ENCODE data around the gene POLRMT. TPM values are rescaled to one million over a fixed set of nuclear protein-coding genes. Genes with fewer than 3 reads are reported as not detected.
A peak's percentile ranks its signal among the peaks of the same experiment; 100 is the strongest.

Gene POLRMT
- total RNA-seq, 1 experiment from 2014 or later, result 40.9 TPM

DNA sequence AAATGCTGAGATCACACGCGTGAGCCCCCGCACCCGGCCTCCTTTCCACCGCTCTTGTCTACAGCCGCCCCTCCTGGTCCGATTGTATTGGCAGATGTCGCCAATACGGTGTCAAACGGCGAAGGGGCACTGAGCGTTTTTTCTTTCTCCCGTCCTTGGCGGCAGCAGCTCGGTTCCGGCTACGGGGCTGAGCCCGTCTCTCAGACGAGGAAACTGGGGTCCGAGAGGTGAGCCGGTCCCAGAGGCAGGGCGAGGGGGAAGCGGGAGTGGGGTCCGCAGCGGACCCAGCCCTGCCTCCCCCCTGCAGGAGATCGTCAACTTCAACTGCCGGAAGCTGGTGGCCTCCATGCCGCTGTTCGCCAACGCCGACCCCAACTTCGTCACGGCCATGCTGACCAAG is 20.4 kb downstream of the POLRMT start:
- intact Hi-C loops (cut with micrococcal nuclease), result no loop called here
- CTCF ChIA-PET, result no interaction called here
- H3K27me3 Mint-ChIP-seq (ENCODE audit: insufficient read depth, unreplicated experiment), result no peaks in the 10 kb centered on the region
- H3K27ac Mint-ChIP-seq (ENCODE audit: low read depth, unreplicated experiment), result no peak overlapping the region
- peaks cover 11% of the 10 kb centered on the region for H3K4me1 Mint-ChIP-seq (ENCODE audit: insufficient read depth, unreplicated experiment)
- no peaks in the 10 kb centered on the region for H3K9me3 Mint-ChIP-seq (ENCODE audit: unreplicated experiment)
- no TSS peak for BruUV-seq (replicated peaks)
- H3K4me3 Mint-ChIP-seq (ENCODE audit: unreplicated experiment), result no peak overlapping the region
- POLR2A ChIA-PET, result interaction anchor here (0.6 to 1.5 kb wide), 4 partner anchors 13 to 29 kb away, joined by 3 to 4 read pairs (median 4); no protein-coding TSS in a partner anchor
- H3K36me3 Mint-ChIP-seq (ENCODE audit: insufficient read depth, unreplicated experiment), result peaks cover 34% of the 10 kb centered on the region
- DNase-seq (ENCODE audit: unreplicated experiment), result no peak
- TF ChIP-seq, protein P1, sequence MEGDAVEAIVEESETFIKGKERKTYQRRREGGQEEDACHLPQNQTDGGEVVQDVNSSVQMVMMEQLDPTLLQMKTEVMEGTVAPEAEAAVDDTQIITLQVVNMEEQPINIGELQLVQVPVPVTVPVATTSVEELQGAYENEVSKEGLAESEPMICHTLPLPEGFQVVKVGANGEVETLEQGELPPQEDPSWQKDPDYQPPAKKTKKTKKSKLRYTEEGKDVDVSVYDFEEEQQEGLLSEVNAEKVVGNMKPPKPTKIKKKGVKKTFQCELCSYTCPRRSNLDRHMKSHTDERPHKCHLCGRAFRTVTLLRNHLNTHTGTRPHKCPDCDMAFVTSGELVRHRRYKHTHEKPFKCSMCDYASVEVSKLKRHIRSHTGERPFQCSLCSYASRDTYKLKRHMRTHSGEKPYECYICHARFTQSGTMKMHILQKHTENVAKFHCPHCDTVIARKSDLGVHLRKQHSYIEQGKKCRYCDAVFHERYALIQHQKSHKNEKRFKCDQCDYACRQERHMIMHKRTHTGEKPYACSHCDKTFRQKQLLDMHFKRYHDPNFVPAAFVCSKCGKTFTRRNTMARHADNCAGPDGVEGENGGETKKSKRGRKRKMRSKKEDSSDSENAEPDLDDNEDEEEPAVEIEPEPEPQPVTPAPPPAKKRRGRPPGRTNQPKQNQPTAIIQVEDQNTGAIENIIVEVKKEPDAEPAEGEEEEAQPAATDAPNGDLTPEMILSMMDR (IDR thresholded peaks at IDR 0.05; ENCODE audit: unreplicated experiment), result no peak

DNA sequence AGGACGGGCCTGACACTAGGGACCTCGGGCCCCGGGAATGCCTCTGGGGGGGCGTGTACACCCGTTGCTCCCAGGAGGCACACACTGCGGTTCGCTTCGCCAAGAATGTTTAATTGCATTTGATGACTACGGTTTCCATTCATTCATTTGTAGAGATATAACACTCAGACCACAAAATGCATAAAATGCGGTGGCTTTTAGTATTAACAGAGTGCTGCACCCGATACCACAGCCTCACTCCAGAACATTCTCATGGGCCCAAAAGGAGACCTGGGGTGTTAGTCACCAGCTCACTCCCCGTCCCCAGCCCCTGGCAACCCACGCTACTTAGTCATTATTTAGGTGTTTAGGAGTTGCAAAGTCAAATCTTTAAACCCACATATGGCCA is 21.9 kb downstream of the POLRMT start:
- CTCF ChIA-PET, result no interaction called here

DNA sequence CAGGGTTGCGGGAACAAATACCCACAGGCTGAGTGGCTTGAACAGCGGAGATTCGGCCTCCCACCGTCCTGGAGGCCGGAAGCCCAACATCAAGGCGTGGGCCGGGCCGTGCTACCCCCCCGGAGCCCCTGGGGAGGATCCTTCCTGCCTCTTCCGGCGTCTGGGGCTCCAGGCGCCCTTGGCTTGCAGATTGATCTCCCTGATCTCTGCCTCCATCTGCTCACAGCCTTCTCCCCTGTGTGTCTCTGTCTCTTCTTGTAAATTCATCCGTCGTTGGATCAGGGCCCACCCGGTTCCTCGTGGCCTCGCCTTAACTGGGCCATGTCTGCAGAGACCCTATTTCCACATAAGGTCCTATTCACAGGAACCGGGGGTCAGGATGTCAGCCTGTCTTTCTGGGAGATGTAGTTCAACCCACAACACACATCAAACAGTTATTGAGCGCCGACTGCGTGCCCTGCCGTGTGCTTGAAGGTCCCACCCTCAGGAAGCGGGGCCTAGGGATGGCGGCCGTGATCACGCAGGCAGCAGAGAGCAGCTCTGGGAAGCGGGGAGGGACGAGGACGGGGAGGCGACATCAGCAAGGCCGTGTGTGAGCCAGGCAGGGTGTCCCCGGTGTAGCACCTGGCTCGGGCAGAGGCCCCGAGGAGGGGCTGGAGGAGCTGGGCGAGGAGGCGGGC is 22.4 kb downstream of the POLRMT start:
- Mint-ChIP-seq H3K36me3 (ENCODE audit: insufficient read depth, unreplicated experiment) (peaks cover 25% of the 10 kb centered on the region), H3K9me3 (ENCODE audit: unreplicated experiment) (no peaks in the 10 kb centered on the region), H3K27me3 (ENCODE audit: insufficient read depth, unreplicated experiment) (no peaks in the 10 kb centered on the region), H3K4me3 (ENCODE audit: unreplicated experiment) (no peak overlapping the region), H3K4me1 (ENCODE audit: insufficient read depth, unreplicated experiment) (peaks cover 11% of the 10 kb centered on the region), H3K27ac (ENCODE audit: low read depth, unreplicated experiment) (peak overlapping the region; percentile 21)
- DNase-seq (ENCODE audit: unreplicated experiment), result peak; percentile 40
- intact Hi-C loops (cut with micrococcal nuclease), result no loop called here
- CTCF ChIA-PET, result no interaction called here
- POLR2A ChIA-PET, result interaction anchor here (0.9 kb wide), 1 partner anchor 21 kb away, joined by 3 read pairs; no protein-coding TSS in a partner anchor
- BruUV-seq (replicated peaks), result no TSS peak
- TF ChIP-seq, protein P1 (IDR thresholded peaks at IDR 0.05; ENCODE audit: unreplicated experiment), result no peak

More for the DNA sequence above, 21.9 kb downstream of the POLRMT start:
- POLR2A ChIA-PET, result interaction anchor here (0.9 to 1.5 kb wide), 2 partner anchors 15 to 20 kb away, joined by 3 to 4 read pairs; no protein-coding TSS in a partner anchor
- intact Hi-C loops (cut with micrococcal nuclease), result no loop called here
- peaks cover 11% of the 10 kb centered on the region for H3K4me1 Mint-ChIP-seq (ENCODE audit: insufficient read depth, unreplicated experiment)
- H3K36me3 Mint-ChIP-seq (ENCODE audit: insufficient read depth, unreplicated experiment), result peaks cover 25% of the 10 kb centered on the region
- no peaks in the 10 kb centered on the region for H3K9me3 Mint-ChIP-seq (ENCODE audit: unreplicated experiment)
- H3K27ac Mint-ChIP-seq (ENCODE audit: low read depth, unreplicated experiment), result peak overlapping the region; percentile 21
- TF ChIP-seq, protein P1 (IDR thresholded peaks at IDR 0.05; ENCODE audit: unreplicated experiment), result no peak
- no peak overlapping the region for H3K4me3 Mint-ChIP-seq (ENCODE audit: unreplicated experiment)
- no peaks in the 10 kb centered on the region for H3K27me3 Mint-ChIP-seq (ENCODE audit: insufficient read depth, unreplicated experiment)
- BruUV-seq (replicated peaks), result no TSS peak
- peak; percentile 86 for DNase-seq (ENCODE audit: unreplicated experiment)

DNA sequence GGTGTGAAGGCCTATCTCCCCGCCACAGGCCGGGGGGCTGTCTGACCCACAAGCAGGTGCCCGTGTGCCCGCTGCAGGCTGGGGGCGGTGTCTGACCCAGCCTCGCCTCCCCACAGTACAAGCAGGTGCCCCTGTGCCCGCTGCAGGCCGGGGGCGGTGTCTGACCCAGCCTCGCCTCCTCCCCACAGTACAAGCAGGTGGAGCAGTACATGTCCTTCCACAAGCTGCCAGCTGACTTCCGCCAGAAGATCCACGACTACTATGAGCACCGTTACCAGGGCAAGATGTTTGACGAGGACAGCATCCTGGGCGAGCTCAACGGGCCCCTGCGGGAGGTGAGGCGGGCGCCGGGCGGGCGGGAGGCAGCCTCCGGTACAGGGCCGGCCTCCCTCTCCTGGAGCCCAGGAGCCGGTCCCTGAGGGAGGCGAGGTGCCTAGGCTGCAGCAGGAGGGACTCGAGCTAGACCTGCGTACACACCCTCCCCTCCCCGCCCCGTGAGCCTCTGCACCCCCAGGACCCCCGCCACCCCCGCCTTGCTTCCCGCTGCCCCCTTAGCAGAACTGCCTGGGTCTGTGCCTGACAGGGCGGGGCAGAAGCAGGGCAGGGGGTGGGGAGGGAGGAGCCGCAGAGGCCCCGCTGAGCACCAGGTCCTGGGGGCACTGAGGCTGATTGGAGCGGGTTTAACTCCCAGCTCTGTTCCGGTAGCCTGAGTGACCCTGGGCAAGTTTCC is 23.1 kb downstream of the POLRMT start:
- Mint-ChIP-seq H3K4me3 (ENCODE audit: unreplicated experiment) (no peak overlapping the region), H3K4me1 (ENCODE audit: insufficient read depth, unreplicated experiment) (peaks cover 11% of the 10 kb centered on the region), H3K27me3 (ENCODE audit: insufficient read depth, unreplicated experiment) (no peaks in the 10 kb centered on the region), H3K27ac (ENCODE audit: low read depth, unreplicated experiment) (no peak overlapping the region), H3K9me3 (ENCODE audit: unreplicated experiment) (no peaks in the 10 kb centered on the region), H3K36me3 (ENCODE audit: insufficient read depth, unreplicated experiment) (peaks cover 25% of the 10 kb centered on the region)
- ChIA-PET POLR2A (no interaction called here), CTCF (no interaction called here)
- intact Hi-C loops (cut with micrococcal nuclease), result no loop called here
- DNase-seq (ENCODE audit: unreplicated experiment), result no peak
- no TSS peak for BruUV-seq (replicated peaks)
- TF ChIP-seq, protein P1 (IDR thresholded peaks at IDR 0.05; ENCODE audit: unreplicated experiment), result no peak
